Spleen (tissue), 13 donors: ENCODE results near the gene TMPRSS2. TPM values are rescaled to one million over a fixed set of nuclear protein-coding genes. Genes with fewer than 3 reads are reported as not detected.
A peak's percentile ranks its signal among the peaks of the same experiment; 100 is the strongest.

Experiments
- DNase-seq: peaks from one replicate; pipeline ENCODE4 v3.0.0-alpha.2; 2020
- H3K27ac ChIP-seq, 8 donors: fragments of 200-600 bp; sonication (generic) in 7 of 8; 1 replicate in 4 of 8; 2 replicates in 4 of 8; pipeline versions ENCODE4 v1.5.0 to v1.8.0; 2016 to 2021; ENCODE audit warnings: inconsistent platforms in 4 of 8, mild to moderate bottlenecking in 4 of 8, moderate library complexity in 1 of 8
- H3K27me3 ChIP-seq, 7 donors: fragments of 200-600 bp; sonication (generic) in 6 of 7; replicated peaks in 1 of 7; 1 replicate in 4 of 7; 2 replicates in 3 of 7; pipeline versions ENCODE4 v1.5.0 to v1.8.0; 2016 to 2021; ENCODE audit warnings: inconsistent platforms in 3 of 7, mild to moderate bottlenecking in 1 of 7
- H3K36me3 ChIP-seq, 6 donors: fragments of 200-600 bp; sonication (generic) in 5 of 6; 1 replicate in 4 of 6; 2 replicates in 2 of 6; pipeline versions ENCODE4 v1.5.0 to v1.8.0; 2016 to 2021; ENCODE audit warnings: inconsistent platforms in 2 of 6
- H3K4me1 ChIP-seq, 6 donors: fragments of 200-600 bp; sonication (generic) in 5 of 6; 1 replicate in 3 of 6; 2 replicates in 3 of 6; pipeline versions ENCODE4 v1.5.0 to v1.8.0; 2016 to 2021; ENCODE audit warnings: inconsistent platforms in 3 of 6
- H3K4me3 ChIP-seq, 8 donors: fragments of 200-600 bp; sonication (generic) in 7 of 8; 1 replicate in 4 of 8; 2 replicates in 4 of 8; pipeline versions ENCODE4 v1.5.0 to v1.8.0; 2016 to 2021; ENCODE audit warnings: inconsistent platforms in 4 of 8, mild to moderate bottlenecking in 4 of 8, moderate library complexity in 2 of 8
- H3K9me3 ChIP-seq, 8 donors: fragments of 200-600 bp; sonication (generic) in 7 of 8; 1 replicate in 4 of 8; 2 replicates in 4 of 8; pipeline versions ENCODE4 v1.5.0 to v1.8.0; 2016 to 2021; ENCODE audit warnings: inconsistent platforms in 4 of 8
- CTCF ChIP-seq, 11 experiments: fragments of 200-600 bp in 7 of 11; fragments of 450-650 bp in 4 of 11; sonication (generic) in 4 of 11; IDR thresholded peaks in 8 of 11; conservative IDR thresholded peaks in 3 of 11; 1 replicate in 7 of 11; 2 replicates in 4 of 11; pipeline versions ENCODE4 v1.4.0 to v1.8.0; 2016 to 2021; ENCODE audit warnings: antibody characterized with exemption in 11 of 11, inconsistent platforms in 4 of 11, mild to moderate bottlenecking in 1 of 11
- POLR2A ChIP-seq, 3 donors: fragments of 450-650 bp; IDR thresholded peaks; one replicate each; pipeline ENCODE4 v1.5.1; 2017; ENCODE audit warnings: antibody characterized with exemption in 3 of 3, mild to moderate bottlenecking in 1 of 3
- POLR2AphosphoS5 ChIP-seq, 3 donors: sonication (generic); formaldehyde crosslinking; IDR thresholded peaks; one replicate each; pipeline ENCODE4 v1.5.1; 2017; ENCODE audit warnings: antibody characterized with exemption in 3 of 3
- WGBS, 5 donors: extraction: QIAGEN DNeasy Blood & Tissue Kit in 3 of 5; methylation state at CpG; one replicate each; pipeline versions ENCODE4 v1.1.5 to v1.1.7; 2013 to 2018; 5-methylcytosine and 5-hydroxymethylcytosine counted together
- intact Hi-C: fragments of 100-400 bp; cut with DNase I; formaldehyde crosslinking; loops from one replicate; pipeline ENCODE4 v1.15.0; 2023; ENCODE audit warnings: low total_unique reads
- long read RNA-seq, 2 donors: transcript quantifications; one replicate each; lab custom pipeline, GENCODE V29; 2026
- polyA plus RNA-seq, 3 donors: library from polyadenylated mRNA; stranded (reverse); fragments of 200-250 nt; gene quantifications; one replicate each; pipeline ENCODE4 v1.2.1, GENCODE V29; 2013
- total RNA-seq, 7 donors: library from RNA; depleted of rRNA in 3 of 7; stranded (reverse); fragments of >200 nt in 3 of 7; fragmentation: NEBNext Ultra II Directional in 4 of 7; extraction: Animal tissue kit (Norgen Biotek cat#: 25700) in 4 of 7; gene quantifications; one replicate each; pipeline versions ENCODE4 v1.1.0 to v1.2.1, GENCODE V29; 2016 to 2021
- donor health status: healthy with polysubstance abuse.
- donor health status: DM: no; HTN: no; CAD: no; lungs with moderate emphysema.
- donor health status: DM: no; HTN: no; CAD: no.
- donor health status: Bipolar disorder and iron deficiency.
- donor health status: healthy.
- donor health status: DM: no; HTN: no; CAD: no.
- donor health status: DM: yes; HTN: yes; CAD: no.

TMPRSS2 gene
- total RNA-seq (under 1 TPM in 2 of 7 donors, not detected in 5; 0.10 to 0.25 TPM), polyA plus RNA-seq (under 1 TPM; 0.06 to 0.13 (median 0.07) TPM)
- long read RNA-seq, donor 1 = 0 reads
- long read RNA-seq, donor 2, partial matches to known transcripts = 0 of 1 reads
- long read RNA-seq, donor 2, other reads (novel, unspliced or antisense) = 0 of 1 reads

GRCh38 chr21:41507521-41508414, at the start of gene TMPRSS2:
TSS of gene TMPRSS2 (minus strand) at chr21:41508158. CDS start at chr21:41498133, 10,025 bp downstream.
- intact Hi-C loops = no loop called here
- H3K9me3 ChIP-seq = no peaks in the 10 kb centered on the region
- peaks cover 0 to 85% (median 47%) of the 10 kb centered on the region in 7 donors for H3K27me3 ChIP-seq
- H3K4me3 ChIP-seq = peak within 1 kb of the TSS in 5 of 8 donors; percentile 13 to 43 (median 15)
- H3K27ac ChIP-seq = no peak within 1 kb of the TSS
- H3K4me1 ChIP-seq = peaks cover 6 to 26% (median 17%) of the 10 kb centered on the region in 6 donors
- TF ChIP-seq CTCF (IDR thresholded peaks at IDR 0.05 in 8 of 11, conservative IDR thresholded peaks at IDR 0.05 in 3 of 11) (no peak), POLR2AphosphoS5 (IDR thresholded peaks at IDR 0.05) (no peak), POLR2A (IDR thresholded peaks at IDR 0.05) (no peak)
- H3K36me3 ChIP-seq = no peaks in the 10 kb centered on the region
- WGBS, 5 donors = 2 to 8% (median 3%) methylated on average over 22 to 85 of the region's 85 CpGs
- no peak for DNase-seq

GRCh38 chr21:41555057-41555456, 47.1 kb upstream of the TMPRSS2 start:
- peaks cover 0 to 10% (median 0%) of the 10 kb centered on the region in 7 donors for H3K27me3 ChIP-seq
- no peaks in the 10 kb centered on the region for H3K9me3 ChIP-seq
- no peaks in the 10 kb centered on the region for H3K4me1 ChIP-seq
- no peak overlapping the region for H3K4me3 ChIP-seq
- intact Hi-C loops = no loop called here
- H3K27ac ChIP-seq = no peak overlapping the region
- WGBS, 5 donors = 71 to 94% (median 89%) methylated on average over 1 of the region's 1 CpG
- H3K36me3 ChIP-seq = no peaks in the 10 kb centered on the region
- TF ChIP-seq POLR2A (IDR thresholded peaks at IDR 0.05) (no peak), POLR2AphosphoS5 (IDR thresholded peaks at IDR 0.05) (no peak)
- DNase-seq = no peak

GRCh38 chr21:41552254-41552653, 44.3 kb upstream of the TMPRSS2 start:
- H3K4me3 ChIP-seq = no peak overlapping the region
- no peaks in the 10 kb centered on the region for H3K36me3 ChIP-seq
- DNase-seq = no peak
- intact Hi-C loops = no loop called here
- H3K27me3 ChIP-seq = peaks cover 0 to 15% (median 4%) of the 10 kb centered on the region in 7 donors
- no peaks in the 10 kb centered on the region for H3K4me1 ChIP-seq
- no peaks in the 10 kb centered on the region for H3K9me3 ChIP-seq
- H3K27ac ChIP-seq = no peak overlapping the region
- TF ChIP-seq POLR2A (IDR thresholded peaks at IDR 0.05) (no peak), CTCF (IDR thresholded peaks at IDR 0.05 in 8 of 11, conservative IDR thresholded peaks at IDR 0.05 in 3 of 11) (no peak), POLR2AphosphoS5 (IDR thresholded peaks at IDR 0.05) (no peak)
- 69 to 94% (median 87%) methylated on average over 6 of the region's 6 CpGs for WGBS, 5 donors

- no peaks in the 10 kb centered on the region for H3K9me3 ChIP-seq
- 80 to 84% (median 84%) methylated on average over 8 of the region's 8 CpGs for WGBS, 5 donors
- DNase-seq = no peak
- H3K27me3 ChIP-seq = peaks cover 0 to 33% (median 0%) of the 10 kb centered on the region in 7 donors
- H3K27ac ChIP-seq = no peak overlapping the region
- intact Hi-C loops = no loop called here
- H3K4me3 ChIP-seq = no peak overlapping the region
- no peaks in the 10 kb centered on the region for H3K4me1 ChIP-seq
- H3K36me3 ChIP-seq = no peaks in the 10 kb centered on the region
- TF ChIP-seq POLR2AphosphoS5 (IDR thresholded peaks at IDR 0.05) (no peak), CTCF (IDR thresholded peaks at IDR 0.05 in 8 of 11, conservative IDR thresholded peaks at IDR 0.05 in 3 of 11) (no peak), POLR2A (IDR thresholded peaks at IDR 0.05) (no peak)
Measured at GRCh38 chr21:41548781-41549180, 40.8 kb upstream of the TMPRSS2 start.
